Mucosa of stomach (tissue), 1 donor: ENCODE measurements around the gene CSF2RB.

Source experiments
- H3K27me3 ChIP-seq: one replicate; pipeline ENCODE4 v1.7.0; 2013; ENCODE audit warnings: mild to moderate bottlenecking, low read length; ENCODE audit not compliant: control insufficient read depth, insufficient read depth
- H3K36me3 ChIP-seq: one replicate; pipeline ENCODE4 v1.7.0; 2013; ENCODE audit warnings: low read length; ENCODE audit not compliant: control insufficient read depth, insufficient read depth
- H3K4me1 ChIP-seq: one replicate; pipeline ENCODE4 v1.7.0; 2013; ENCODE audit warnings: mild to moderate bottlenecking, low read length; ENCODE audit not compliant: control insufficient read depth, insufficient read depth
- H3K4me3 ChIP-seq: one replicate; pipeline ENCODE4 v1.7.0; 2013; ENCODE audit warnings: low read length
- H3K9ac ChIP-seq: one replicate; pipeline ENCODE4 v1.7.0; 2013; ENCODE audit warnings: mild to moderate bottlenecking, low read length, moderate library complexity
- H3K9me3 ChIP-seq: one replicate; pipeline ENCODE4 v1.7.0; 2013; ENCODE audit warnings: mild to moderate bottlenecking, low read length, moderate library complexity; ENCODE audit not compliant: control insufficient read depth
- donor health status: Pancreatic carcinoma.

Gene CSF2RB

GRCh38 chr22:36925388-36926290 is 12.2 kb downstream of the CSF2RB start:
- no peak overlapping the region for H3K9ac ChIP-seq
- no peak overlapping the region for H3K4me3 ChIP-seq
- no peaks in the 10 kb centered on the region for H3K36me3 ChIP-seq
- no peaks in the 10 kb centered on the region for H3K9me3 ChIP-seq
- peaks cover 3% of the 10 kb centered on the region for H3K27me3 ChIP-seq
- no peaks in the 10 kb centered on the region for H3K4me1 ChIP-seq

DNA sequence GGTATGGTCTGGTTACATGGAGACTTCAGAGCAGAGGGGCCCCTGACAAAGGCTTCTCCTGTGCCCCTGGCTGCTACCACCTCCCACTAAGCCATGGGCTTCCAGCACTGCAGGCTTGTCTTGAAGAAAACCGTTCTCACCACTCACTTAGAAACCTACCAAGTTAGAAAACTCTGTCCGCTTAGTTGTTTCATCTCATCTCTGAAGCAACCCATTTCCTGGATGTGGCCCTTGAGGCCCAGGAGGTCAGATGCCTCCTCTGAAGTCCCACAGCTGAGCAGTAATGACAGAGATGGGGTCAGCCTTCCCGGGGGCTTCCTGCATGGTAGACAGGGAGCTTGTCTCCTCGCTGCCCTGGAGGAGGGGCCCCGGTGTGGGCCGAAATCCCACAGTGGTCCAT is 12.9 kb downstream of the CSF2RB start:
- Histone ChIP-seq H3K9me3 (no peaks in the 10 kb centered on the region), H3K4me3 (no peak overlapping the region), H3K27me3 (peaks cover 3% of the 10 kb centered on the region), H3K9ac (no peak overlapping the region), H3K4me1 (no peaks in the 10 kb centered on the region), H3K36me3 (no peaks in the 10 kb centered on the region)

DNA sequence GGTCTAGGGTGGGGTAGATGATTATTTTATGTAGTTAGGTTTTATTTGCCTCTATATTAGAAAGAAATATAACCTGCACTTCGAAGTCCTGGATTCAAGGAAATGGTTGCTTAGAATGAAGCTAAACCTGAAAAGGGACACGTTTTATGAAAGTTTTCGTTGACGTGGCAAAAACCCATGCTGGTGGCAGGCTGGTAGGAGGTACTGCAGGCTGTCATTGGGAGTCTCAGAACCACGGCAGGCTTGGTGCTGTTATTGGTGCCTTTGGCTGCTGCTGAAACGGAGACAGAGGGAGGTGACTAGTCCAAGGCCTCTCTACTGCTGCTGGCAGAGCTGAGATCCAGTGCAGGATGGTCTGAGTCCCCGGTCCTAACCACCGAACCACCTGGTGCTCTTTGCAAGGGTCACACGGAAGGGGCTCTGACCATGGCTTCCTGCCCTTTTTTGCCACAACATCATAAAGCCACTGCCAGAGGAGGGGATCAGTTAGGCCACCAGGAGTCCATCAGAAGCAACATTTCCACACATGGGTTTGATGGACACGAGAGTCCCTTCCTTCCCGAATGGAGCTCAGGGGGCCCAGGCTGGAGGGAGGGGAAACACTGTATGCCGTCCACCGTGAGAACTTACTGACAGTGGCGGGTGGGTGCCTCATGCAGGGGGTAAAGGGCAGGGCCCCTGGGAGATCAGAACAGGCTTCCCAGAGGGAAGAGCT is 13.4 kb downstream of the CSF2RB start:
- Histone ChIP-seq H3K9ac (no peak overlapping the region), H3K36me3 (no peaks in the 10 kb centered on the region), H3K4me1 (no peaks in the 10 kb centered on the region), H3K9me3 (no peaks in the 10 kb centered on the region), H3K27me3 (peaks cover 3% of the 10 kb centered on the region), H3K4me3 (no peak overlapping the region)

GRCh38 chr22:36927671-36928070 is 14.2 kb downstream of the CSF2RB start:
- Histone ChIP-seq H3K27me3 (peaks cover 3% of the 10 kb centered on the region), H3K4me1 (no peaks in the 10 kb centered on the region), H3K9me3 (no peaks in the 10 kb centered on the region), H3K9ac (no peak overlapping the region), H3K4me3 (no peak overlapping the region), H3K36me3 (no peaks in the 10 kb centered on the region)

DNA sequence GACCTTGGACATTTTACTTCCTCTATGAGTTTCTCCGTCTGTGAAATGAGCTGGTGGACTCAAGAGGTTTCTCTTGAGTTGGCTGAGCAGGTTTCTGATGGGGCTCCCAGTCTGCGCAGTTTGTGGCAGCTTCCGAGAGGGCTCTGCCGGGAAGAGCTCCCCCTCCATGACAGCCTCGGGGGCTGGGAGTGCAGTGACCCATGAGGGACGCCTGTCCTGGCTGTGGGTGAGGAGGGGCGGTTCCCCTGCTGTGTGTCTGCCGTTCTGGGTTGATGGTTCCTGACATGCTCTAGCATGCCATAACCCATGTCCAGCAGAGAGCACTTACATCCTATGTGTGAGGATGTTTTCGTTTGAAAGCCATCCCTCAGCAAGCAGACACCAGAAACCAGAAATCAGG is 14.8 kb downstream of the CSF2RB start:
- no peaks in the 10 kb centered on the region for H3K4me1 ChIP-seq
- no peak overlapping the region for H3K9ac ChIP-seq
- H3K27me3 ChIP-seq: peaks cover 3% of the 10 kb centered on the region
- H3K4me3 ChIP-seq: no peak overlapping the region
- no peaks in the 10 kb centered on the region for H3K9me3 ChIP-seq
- no peaks in the 10 kb centered on the region for H3K36me3 ChIP-seq

DNA sequence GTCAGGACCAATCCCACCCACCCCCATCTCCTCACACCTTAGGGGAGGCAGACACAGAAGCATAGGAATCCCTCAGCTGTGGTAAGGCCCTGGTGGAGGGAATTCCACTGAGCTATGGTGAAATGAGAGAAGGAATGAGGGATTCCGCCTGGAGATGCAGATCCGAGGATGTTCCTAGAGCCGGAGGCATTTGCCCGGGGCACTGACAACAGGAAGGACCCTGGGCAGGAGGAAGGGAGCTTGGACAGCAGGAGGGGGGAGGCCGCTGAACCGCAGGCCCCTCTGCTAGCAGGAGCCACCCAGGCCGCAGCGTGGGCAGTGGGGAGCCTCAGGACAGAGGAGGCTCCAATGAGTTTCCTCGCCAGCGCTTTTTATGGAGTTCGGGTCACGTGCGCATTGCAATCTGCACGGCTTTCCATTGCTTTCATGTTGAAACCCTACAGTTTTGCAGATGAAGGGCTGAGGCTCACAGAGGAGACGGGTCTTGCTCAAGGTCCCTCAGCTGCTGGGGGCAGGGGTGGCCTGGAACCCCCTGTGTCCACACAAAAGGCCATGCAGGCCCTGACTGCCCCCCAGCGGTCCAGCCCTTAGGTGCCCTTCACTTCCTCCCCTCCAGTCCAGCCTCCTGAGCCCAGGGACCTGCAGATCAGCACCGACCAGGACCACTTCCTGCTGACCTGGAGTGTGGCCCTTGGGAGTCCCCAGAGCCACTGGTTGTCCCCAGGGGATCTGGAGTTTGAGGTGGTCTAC is 15.5 kb downstream of the CSF2RB start:
- no peaks in the 10 kb centered on the region for H3K36me3 ChIP-seq
- peaks cover 3% of the 10 kb centered on the region for H3K27me3 ChIP-seq
- H3K9me3 ChIP-seq: no peaks in the 10 kb centered on the region
- no peaks in the 10 kb centered on the region for H3K4me1 ChIP-seq
- H3K9ac ChIP-seq: no peak overlapping the region
- no peak overlapping the region for H3K4me3 ChIP-seq

GRCh38 chr22:36929621-36930020 is 16.2 kb downstream of the CSF2RB start:
- no peaks in the 10 kb centered on the region for H3K4me1 ChIP-seq
- H3K36me3 ChIP-seq: no peaks in the 10 kb centered on the region
- no peaks in the 10 kb centered on the region for H3K9me3 ChIP-seq
- no peak overlapping the region for H3K4me3 ChIP-seq
- peaks cover 3% of the 10 kb centered on the region for H3K27me3 ChIP-seq
- no peak overlapping the region for H3K9ac ChIP-seq

DNA sequence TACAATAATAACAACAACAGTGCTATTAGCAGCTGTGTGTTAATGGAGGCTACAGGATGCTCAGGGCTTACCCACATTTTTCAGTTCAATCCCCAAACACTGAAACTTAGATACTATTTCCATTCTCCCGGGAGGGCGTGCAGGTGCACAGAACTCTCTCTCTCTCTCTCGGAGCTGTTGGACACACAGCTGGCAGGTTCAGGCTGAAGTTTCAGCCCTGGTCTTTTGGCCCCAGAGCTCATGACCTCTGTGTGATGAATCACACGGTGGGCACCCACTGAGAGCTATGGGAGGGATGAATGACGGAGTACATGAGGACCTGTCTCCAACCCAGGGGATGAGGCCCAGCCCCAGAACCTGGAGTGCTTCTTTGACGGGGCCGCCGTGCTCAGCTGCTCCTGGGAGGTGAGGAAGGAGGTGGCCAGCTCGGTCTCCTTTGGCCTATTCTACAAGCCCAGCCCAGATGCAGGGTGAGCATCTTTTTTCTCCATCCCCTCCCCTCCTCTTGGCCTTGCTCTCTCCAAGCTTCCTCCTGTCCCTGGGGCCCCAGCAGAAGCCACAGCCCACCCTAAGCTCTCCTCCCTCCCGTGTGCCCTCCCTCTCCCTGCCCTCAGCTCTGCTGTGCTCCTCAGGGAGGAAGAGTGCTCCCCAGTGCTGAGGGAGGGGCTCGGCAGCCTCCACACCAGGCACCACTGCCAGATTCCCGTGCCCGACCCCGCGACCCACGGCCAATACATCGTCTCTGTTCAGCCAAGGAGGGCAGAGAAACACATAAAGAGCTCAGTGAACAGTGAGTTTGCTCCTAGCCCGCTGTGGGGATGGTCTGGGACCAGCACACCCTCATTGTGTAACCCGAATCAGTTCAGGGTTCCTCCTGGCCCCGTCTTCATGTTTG is 16.9 kb downstream of the CSF2RB start:
- H3K9me3 ChIP-seq: no peaks in the 10 kb centered on the region
- no peaks in the 10 kb centered on the region for H3K4me1 ChIP-seq
- H3K27me3 ChIP-seq: peaks cover 3% of the 10 kb centered on the region
- H3K9ac ChIP-seq: no peak overlapping the region
- no peak overlapping the region for H3K4me3 ChIP-seq
- H3K36me3 ChIP-seq: no peaks in the 10 kb centered on the region

- H3K4me1 ChIP-seq: no peaks in the 10 kb centered on the region
- H3K4me3 ChIP-seq: no peak overlapping the region
- H3K27me3 ChIP-seq: peaks cover 3% of the 10 kb centered on the region
- no peaks in the 10 kb centered on the region for H3K9me3 ChIP-seq
- no peak overlapping the region for H3K9ac ChIP-seq
- no peaks in the 10 kb centered on the region for H3K36me3 ChIP-seq
These were observed 18.0 kb downstream of the CSF2RB start for GRCh38 chr22:36931446-36931845.

GRCh38 chr22:36933629-36934417 is 20.4 kb downstream of the CSF2RB start:
- Histone ChIP-seq H3K4me3 (no peak overlapping the region), H3K9me3 (no peaks in the 10 kb centered on the region), H3K9ac (no peak overlapping the region), H3K27me3 (peaks cover 3% of the 10 kb centered on the region), H3K36me3 (no peaks in the 10 kb centered on the region), H3K4me1 (no peaks in the 10 kb centered on the region)
